HG02798 (cell line): Measurements from ENCODE around the gene RBM23.
"Not testable (repeated sequence)": the region's sequence is repeated elsewhere in the genome, so short reads cannot be mapped to it uniquely, and the experiment has no call there.

ENCODE experiments used
- ATAC-seq: cut with Tn5 transposase; IDR thresholded peaks from one replicate; pipeline ENCODE4 v1.9.1; 2021; ENCODE audit warnings: mild to moderate bottlenecking; ENCODE audit not compliant: unreplicated experiment, poor library complexity

RBM23 gene

GRCh38 chr14:22920697-22921096 is 1.7 kb upstream of the RBM23 start:
- ATAC-seq: no peak

- no peak for ATAC-seq
These were observed 612 bp upstream of the RBM23 start for GRCh38 chr14:22919601-22919921.

GRCh38 chr14:22915886-22916521 is 2.9 kb downstream of the RBM23 start:
- no peak for ATAC-seq

- ATAC-seq: not testable (repeated sequence)
These were observed 4.1 kb downstream of the RBM23 start for GRCh38 chr14:22914836-22915235.

GRCh38 chr14:22910916-22911315 is 8.0 kb downstream of the RBM23 start:
- ATAC-seq: no peak

- ATAC-seq: no peak
These were observed 10.3 kb downstream of the RBM23 start for GRCh38 chr14:22908601-22909000.

- ATAC-seq: no peak
These were observed 11.5 kb downstream of the RBM23 start for GRCh38 chr14:22907429-22907828.

GRCh38 chr14:22906073-22906472 is 12.9 kb downstream of the RBM23 start:
- ATAC-seq: no peak

GRCh38 chr14:22905627-22906026 is 13.3 kb downstream of the RBM23 start:
- ATAC-seq: no peak

- no peak for ATAC-seq
These were observed 15.2 kb downstream of the RBM23 start for GRCh38 chr14:22903742-22904087.

GRCh38 chr14:22901799-22902198 is 17.1 kb downstream of the RBM23 start:
- no peak for ATAC-seq

- peak; percentile 68 for ATAC-seq
These were observed 18.7 kb downstream of the RBM23 start for GRCh38 chr14:22900081-22900799.

- no peak for ATAC-seq
These were observed 20.5 kb downstream of the RBM23 start for GRCh38 chr14:22898302-22899090.

GRCh38 chr14:22897357-22897756 is 21.6 kb downstream of the RBM23 start:
- ATAC-seq: no peak

GRCh38 chr14:22896760-22897159 is 22.2 kb downstream of the RBM23 start:
- ATAC-seq: no peak

- no peak for ATAC-seq
These were observed 22.6 kb downstream of the RBM23 start for GRCh38 chr14:22896356-22896755.

GRCh38 chr14:22895402-22895801 is 23.5 kb downstream of the RBM23 start:
- ATAC-seq: no peak

GRCh38 chr14:22893706-22894105 is 25.2 kb downstream of the RBM23 start:
- no peak for ATAC-seq

GRCh38 chr14:22892488-22892887 is 26.5 kb downstream of the RBM23 start:
- no peak for ATAC-seq

GRCh38 chr14:22890416-22890815 is 28.5 kb downstream of the RBM23 start:
- no peak for ATAC-seq

GRCh38 chr14:22888662-22889061 is 30.3 kb downstream of the RBM23 start:
- ATAC-seq: no peak

- peak; percentile 48 for ATAC-seq
These were observed 31.0 kb downstream of the RBM23 start for GRCh38 chr14:22887990-22888378.
